Liver (tissue), 3 donors: ENCODE measurements around the gene MSI2.

Experiments
- GABPA ChIP-seq, 2 donors: IDR thresholded peaks in 1 of 2; conservative IDR thresholded peaks in 1 of 2; 2 replicates each; pipeline ENCODE4 v1.6.1; 2016; ENCODE audit warnings: antibody characterized with exemption in 2 of 2, mild to moderate bottlenecking in 1 of 2, moderate library complexity in 1 of 2
- TAF1 ChIP-seq: conservative IDR thresholded peaks from 2 replicates; pipeline ENCODE4 v1.6.1; 2016; ENCODE audit warnings: antibody characterized with exemption, mild to moderate bottlenecking
- TF ChIP-seq, protein P1 (sequence below): fragments of 150-350 bp; IDR thresholded peaks from 2 replicates; pipeline ENCODE4 v1.5.1; 2017; ENCODE audit warnings: improper control_type of control experiment, low read depth, low read length; ENCODE audit not compliant: missing input control
- TF ChIP-seq, protein P2 (sequence below): IDR thresholded peaks from 2 replicates; pipeline ENCODE4 v1.6.1; 2016; ENCODE audit warnings: antibody characterized with exemption
- donor health status: healthy.
- donor health status: healthy.

GRCh38 chr17:57556977-57557376, 300.7 kb downstream of the MSI2 start:
- TF ChIP-seq, protein P1, sequence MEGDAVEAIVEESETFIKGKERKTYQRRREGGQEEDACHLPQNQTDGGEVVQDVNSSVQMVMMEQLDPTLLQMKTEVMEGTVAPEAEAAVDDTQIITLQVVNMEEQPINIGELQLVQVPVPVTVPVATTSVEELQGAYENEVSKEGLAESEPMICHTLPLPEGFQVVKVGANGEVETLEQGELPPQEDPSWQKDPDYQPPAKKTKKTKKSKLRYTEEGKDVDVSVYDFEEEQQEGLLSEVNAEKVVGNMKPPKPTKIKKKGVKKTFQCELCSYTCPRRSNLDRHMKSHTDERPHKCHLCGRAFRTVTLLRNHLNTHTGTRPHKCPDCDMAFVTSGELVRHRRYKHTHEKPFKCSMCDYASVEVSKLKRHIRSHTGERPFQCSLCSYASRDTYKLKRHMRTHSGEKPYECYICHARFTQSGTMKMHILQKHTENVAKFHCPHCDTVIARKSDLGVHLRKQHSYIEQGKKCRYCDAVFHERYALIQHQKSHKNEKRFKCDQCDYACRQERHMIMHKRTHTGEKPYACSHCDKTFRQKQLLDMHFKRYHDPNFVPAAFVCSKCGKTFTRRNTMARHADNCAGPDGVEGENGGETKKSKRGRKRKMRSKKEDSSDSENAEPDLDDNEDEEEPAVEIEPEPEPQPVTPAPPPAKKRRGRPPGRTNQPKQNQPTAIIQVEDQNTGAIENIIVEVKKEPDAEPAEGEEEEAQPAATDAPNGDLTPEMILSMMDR, result no peak
- TF ChIP-seq TAF1 (no peak), GABPA (IDR thresholded peaks at IDR 0.05 in 1 of 2, conservative IDR thresholded peaks at IDR 0.05 in 1 of 2) (no peak)
- TF ChIP-seq, protein P2, sequence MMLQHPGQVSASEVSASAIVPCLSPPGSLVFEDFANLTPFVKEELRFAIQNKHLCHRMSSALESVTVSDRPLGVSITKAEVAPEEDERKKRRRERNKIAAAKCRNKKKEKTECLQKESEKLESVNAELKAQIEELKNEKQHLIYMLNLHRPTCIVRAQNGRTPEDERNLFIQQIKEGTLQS, result no peak
